Activated naive CD8-positive, alpha-beta T cell (primary cell): ENCODE measurements around the gene CDC42BPG.

Experiments
- H3K27ac Mint-ChIP-seq: one replicate; pipeline ENCODE4 v1.8.0; 2021; ENCODE audit warnings: mixed read lengths
- H3K27me3 Mint-ChIP-seq: one replicate; pipeline ENCODE4 v1.8.0; 2021; ENCODE audit warnings: mixed read lengths
- H3K36me3 Mint-ChIP-seq: one replicate; pipeline ENCODE4 v1.8.0; 2021; ENCODE audit warnings: mixed read lengths
- H3K4me1 Mint-ChIP-seq: one replicate; pipeline ENCODE4 v1.8.0; 2021; ENCODE audit warnings: low read depth, mixed read lengths
- H3K4me3 Mint-ChIP-seq: one replicate; pipeline ENCODE4 v1.8.0; 2021; ENCODE audit warnings: mild to moderate bottlenecking, mixed read lengths
- H3K9me3 Mint-ChIP-seq: one replicate; pipeline ENCODE4 v1.8.0; 2021; ENCODE audit warnings: low read depth, mixed read lengths

The CDC42BPG gene

GRCh38 chr11:64839335-64839734 lies 5.1 kb downstream of the CDC42BPG start:
- H3K36me3 Mint-ChIP-seq: no peaks in the 10 kb centered on the region
- H3K9me3 Mint-ChIP-seq: no peaks in the 10 kb centered on the region
- H3K4me3 Mint-ChIP-seq: no peak overlapping the region
- no peak overlapping the region for H3K27ac Mint-ChIP-seq
- H3K27me3 Mint-ChIP-seq: no peaks in the 10 kb centered on the region
- peaks cover 7% of the 10 kb centered on the region for H3K4me1 Mint-ChIP-seq

- Mint-ChIP-seq H3K27ac (no peak overlapping the region), H3K4me1 (peaks cover 5% of the 10 kb centered on the region), H3K27me3 (no peaks in the 10 kb centered on the region), H3K36me3 (no peaks in the 10 kb centered on the region), H3K4me3 (no peak overlapping the region), H3K9me3 (no peaks in the 10 kb centered on the region)
Observed at GRCh38 chr11:64838600-64839334, 5.7 kb downstream of the CDC42BPG start.

- Mint-ChIP-seq H3K27ac (no peak overlapping the region), H3K4me3 (no peak overlapping the region)
Observed at GRCh38 chr11:64837887-64838351, 6.5 kb downstream of the CDC42BPG start.

GRCh38 chr11:64836448-64837072 lies 7.9 kb downstream of the CDC42BPG start:
- H3K27ac Mint-ChIP-seq: no peak overlapping the region
- no peak overlapping the region for H3K4me3 Mint-ChIP-seq
- no peaks in the 10 kb centered on the region for H3K9me3 Mint-ChIP-seq
- H3K4me1 Mint-ChIP-seq: no peaks in the 10 kb centered on the region
- H3K36me3 Mint-ChIP-seq: no peaks in the 10 kb centered on the region
- no peaks in the 10 kb centered on the region for H3K27me3 Mint-ChIP-seq

More at GRCh38 chr11:64837887-64838351, 6.5 kb downstream of the CDC42BPG start:
- Mint-ChIP-seq H3K36me3 (no peaks in the 10 kb centered on the region), H3K4me1 (no peaks in the 10 kb centered on the region), H3K27me3 (no peaks in the 10 kb centered on the region), H3K9me3 (no peaks in the 10 kb centered on the region)

GRCh38 chr11:64835616-64836447 lies 8.6 kb downstream of the CDC42BPG start:
- Mint-ChIP-seq H3K4me1 (no peaks in the 10 kb centered on the region), H3K27ac (no peak overlapping the region), H3K27me3 (no peaks in the 10 kb centered on the region), H3K9me3 (no peaks in the 10 kb centered on the region), H3K4me3 (no peak overlapping the region), H3K36me3 (no peaks in the 10 kb centered on the region)

GRCh38 chr11:64834723-64835615 lies 9.5 kb downstream of the CDC42BPG start:
- Mint-ChIP-seq H3K27ac (no peak overlapping the region), H3K4me1 (no peaks in the 10 kb centered on the region), H3K36me3 (no peaks in the 10 kb centered on the region), H3K9me3 (no peaks in the 10 kb centered on the region), H3K4me3 (no peak overlapping the region), H3K27me3 (no peaks in the 10 kb centered on the region)

GRCh38 chr11:64834031-64834722 lies 10.3 kb downstream of the CDC42BPG start:
- no peaks in the 10 kb centered on the region for H3K27me3 Mint-ChIP-seq
- no peaks in the 10 kb centered on the region for H3K4me1 Mint-ChIP-seq
- H3K4me3 Mint-ChIP-seq: no peak overlapping the region
- no peaks in the 10 kb centered on the region for H3K9me3 Mint-ChIP-seq
- no peak overlapping the region for H3K27ac Mint-ChIP-seq
- H3K36me3 Mint-ChIP-seq: no peaks in the 10 kb centered on the region

GRCh38 chr11:64833509-64833908 lies 10.9 kb downstream of the CDC42BPG start:
- no peaks in the 10 kb centered on the region for H3K4me1 Mint-ChIP-seq
- no peak overlapping the region for H3K4me3 Mint-ChIP-seq
- no peaks in the 10 kb centered on the region for H3K27me3 Mint-ChIP-seq
- H3K9me3 Mint-ChIP-seq: no peaks in the 10 kb centered on the region
- no peaks in the 10 kb centered on the region for H3K36me3 Mint-ChIP-seq
- H3K27ac Mint-ChIP-seq: no peak overlapping the region

- H3K36me3 Mint-ChIP-seq: no peaks in the 10 kb centered on the region
- H3K4me1 Mint-ChIP-seq: no peaks in the 10 kb centered on the region
- H3K27me3 Mint-ChIP-seq: no peaks in the 10 kb centered on the region
- H3K9me3 Mint-ChIP-seq: no peaks in the 10 kb centered on the region
- H3K4me3 Mint-ChIP-seq: no peak overlapping the region
- H3K27ac Mint-ChIP-seq: no peak overlapping the region
Observed at GRCh38 chr11:64833198-64833502, 11.3 kb downstream of the CDC42BPG start.

- Mint-ChIP-seq H3K9me3 (no peaks in the 10 kb centered on the region), H3K4me3 (no peak overlapping the region), H3K4me1 (no peaks in the 10 kb centered on the region), H3K27me3 (no peaks in the 10 kb centered on the region), H3K36me3 (no peaks in the 10 kb centered on the region), H3K27ac (no peak overlapping the region)
Observed at GRCh38 chr11:64832467-64833197, 11.8 kb downstream of the CDC42BPG start.

- Mint-ChIP-seq H3K9me3 (no peaks in the 10 kb centered on the region), H3K4me3 (no peak overlapping the region), H3K27me3 (no peaks in the 10 kb centered on the region), H3K4me1 (no peaks in the 10 kb centered on the region), H3K36me3 (no peaks in the 10 kb centered on the region), H3K27ac (no peak overlapping the region)
Observed at GRCh38 chr11:64831411-64831891, 13.0 kb downstream of the CDC42BPG start.

- H3K27me3 Mint-ChIP-seq: no peaks in the 10 kb centered on the region
- no peaks in the 10 kb centered on the region for H3K9me3 Mint-ChIP-seq
- no peak overlapping the region for H3K4me3 Mint-ChIP-seq
- H3K27ac Mint-ChIP-seq: no peak overlapping the region
- H3K36me3 Mint-ChIP-seq: peaks cover 7% of the 10 kb centered on the region
- no peaks in the 10 kb centered on the region for H3K4me1 Mint-ChIP-seq
Observed at GRCh38 chr11:64829536-64830251, 14.8 kb downstream of the CDC42BPG start.

GRCh38 chr11:64827451-64827839 lies 17.0 kb downstream of the CDC42BPG start:
- Mint-ChIP-seq H3K4me3 (no peak overlapping the region), H3K27ac (no peak overlapping the region), H3K27me3 (no peaks in the 10 kb centered on the region), H3K9me3 (no peaks in the 10 kb centered on the region), H3K4me1 (no peaks in the 10 kb centered on the region), H3K36me3 (peaks cover 7% of the 10 kb centered on the region)
